Effector memory CD4-positive, alpha-beta T cell (primary cell): ENCODE data around the gene CRTC3.
A peak's percentile ranks its signal among the peaks of the same experiment; 100 is the strongest.

ENCODE experiments used
- DNase-seq, 3 donors: peaks; one replicate each; pipeline ENCODE4 v3.0.0-alpha.2; 2020
- H3K27ac ChIP-seq: 2 replicates; pipeline ENCODE4 v1.7.0; 2013; ENCODE audit warnings: mild to moderate bottlenecking, low read length, moderate library complexity; ENCODE audit not compliant: insufficient read depth, poor library complexity, severe bottlenecking
- H3K27me3 ChIP-seq: replicated peaks from 2 replicates; pipeline ENCODE4 v1.7.0; 2013; ENCODE audit warnings: mild to moderate bottlenecking, low read length; ENCODE audit not compliant: insufficient read depth, control insufficient read depth, poor library complexity, severe bottlenecking
- H3K36me3 ChIP-seq: 2 replicates; pipeline ENCODE4 v1.7.0; 2013; ENCODE audit warnings: mild to moderate bottlenecking, low read length, moderate library complexity; ENCODE audit not compliant: control insufficient read depth, insufficient read depth
- H3K4me1 ChIP-seq: 2 replicates; pipeline ENCODE4 v1.7.0; 2013; ENCODE audit warnings: low read length, mild to moderate bottlenecking; ENCODE audit not compliant: control insufficient read depth, insufficient read depth, poor library complexity, severe bottlenecking
- H3K4me3 ChIP-seq: 2 replicates; pipeline ENCODE4 v1.7.0; 2013; ENCODE audit warnings: low read length, low read depth, mild to moderate bottlenecking; ENCODE audit not compliant: insufficient read depth, poor library complexity, severe bottlenecking
- H3K9me3 ChIP-seq: 2 replicates; pipeline ENCODE4 v1.7.0; 2013; ENCODE audit warnings: mild to moderate bottlenecking, low read length, moderate library complexity; ENCODE audit not compliant: control insufficient read depth

Gene CRTC3

GRCh38 chr15:90540768-90541167 lies 11.0 kb downstream of the CRTC3 start:
- H3K36me3 ChIP-seq = peaks cover 3% of the 10 kb centered on the region
- DNase-seq = no peak
- H3K4me3 ChIP-seq = no peak overlapping the region
- H3K4me1 ChIP-seq = peaks cover 8% of the 10 kb centered on the region
- no peaks in the 10 kb centered on the region for H3K9me3 ChIP-seq
- peak overlapping the region; percentile 5 for H3K27ac ChIP-seq
- H3K27me3 ChIP-seq = no peaks in the 10 kb centered on the region

DNA sequence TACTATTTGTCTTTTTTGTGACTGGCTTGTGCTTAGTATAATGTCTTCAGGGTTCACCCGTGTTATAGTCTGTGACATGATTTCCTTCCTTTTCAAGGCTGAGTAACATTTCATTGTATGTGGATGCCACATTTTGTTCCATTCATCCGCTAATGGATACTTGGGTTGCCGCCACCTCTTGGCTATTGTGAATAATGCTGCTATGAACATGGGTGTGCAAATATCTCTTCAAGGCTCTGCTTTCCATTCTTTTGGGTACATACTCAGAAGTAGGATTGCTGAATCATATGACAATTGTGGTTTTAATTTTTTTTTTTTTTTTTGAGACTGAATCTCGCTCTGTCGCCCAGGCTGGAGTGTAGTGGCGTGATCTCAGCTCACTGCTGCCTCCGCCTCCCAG lies 15.4 kb downstream of the CRTC3 start:
- no peaks in the 10 kb centered on the region for H3K9me3 ChIP-seq
- no peaks in the 10 kb centered on the region for H3K27me3 ChIP-seq
- H3K4me3 ChIP-seq = no peak overlapping the region
- peaks cover 6% of the 10 kb centered on the region for H3K4me1 ChIP-seq
- no peak for DNase-seq
- peaks cover 6% of the 10 kb centered on the region for H3K36me3 ChIP-seq
- H3K27ac ChIP-seq = no peak overlapping the region

DNA sequence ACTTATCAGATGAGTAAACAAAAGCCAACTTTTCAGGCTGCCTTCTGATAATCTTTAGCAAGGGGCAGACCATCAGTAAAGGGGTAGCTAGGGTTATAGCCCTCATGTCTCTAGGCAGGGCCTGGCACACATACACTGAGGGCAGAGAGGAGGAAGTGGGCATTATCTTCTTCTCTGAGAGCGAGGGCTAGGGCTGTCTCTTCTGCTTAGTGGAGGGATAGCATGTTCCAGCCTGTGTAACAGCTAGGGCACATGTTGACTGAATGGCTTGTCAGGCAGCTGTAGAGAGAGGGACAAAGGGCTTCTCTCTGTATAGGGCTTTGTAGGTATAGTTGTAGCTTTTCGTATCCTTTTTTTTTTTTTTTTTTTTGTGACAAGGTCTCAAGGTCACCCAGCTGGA lies 17.8 kb downstream of the CRTC3 start:
- no peak for DNase-seq
- no peak overlapping the region for H3K27ac ChIP-seq

GRCh38 chr15:90550919-90551318 lies 21.2 kb downstream of the CRTC3 start:
- no peaks in the 10 kb centered on the region for H3K27me3 ChIP-seq
- H3K9me3 ChIP-seq = no peaks in the 10 kb centered on the region
- H3K4me3 ChIP-seq = no peak overlapping the region
- peaks cover 4% of the 10 kb centered on the region for H3K36me3 ChIP-seq
- H3K4me1 ChIP-seq = peaks cover 4% of the 10 kb centered on the region
- no peak overlapping the region for H3K27ac ChIP-seq
- DNase-seq = no peak

More for the DNA sequence above, 17.8 kb downstream of the CRTC3 start:
- Histone ChIP-seq H3K4me1 (peaks cover 6% of the 10 kb centered on the region), H3K9me3 (no peaks in the 10 kb centered on the region), H3K4me3 (no peak overlapping the region), H3K36me3 (peaks cover 6% of the 10 kb centered on the region), H3K27me3 (no peaks in the 10 kb centered on the region)

- Histone ChIP-seq H3K4me1 (peaks cover 4% of the 10 kb centered on the region), H3K9me3 (no peaks in the 10 kb centered on the region), H3K36me3 (peaks cover 4% of the 10 kb centered on the region), H3K4me3 (no peak overlapping the region), H3K27me3 (no peaks in the 10 kb centered on the region), H3K27ac (no peak overlapping the region)
- DNase-seq = no peak
Measured at GRCh38 chr15:90552162-90552928, 22.6 kb downstream of the CRTC3 start.

DNA sequence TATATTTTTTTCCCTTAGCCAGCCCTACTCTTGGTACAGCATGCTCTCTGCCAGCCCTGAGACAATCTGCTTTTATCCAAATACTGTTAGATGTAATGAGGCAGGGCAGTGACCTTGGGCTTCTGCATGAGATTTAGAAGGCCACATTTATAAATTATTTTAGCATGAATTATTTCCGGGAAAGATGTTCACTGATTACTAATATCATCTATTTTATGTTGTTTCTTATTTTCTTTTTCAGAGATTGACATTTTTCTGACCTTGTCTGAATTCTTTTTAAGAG lies 23.1 kb downstream of the CRTC3 start:
- Histone ChIP-seq H3K9me3 (no peaks in the 10 kb centered on the region), H3K4me3 (no peak overlapping the region), H3K36me3 (peaks cover 4% of the 10 kb centered on the region), H3K4me1 (no peaks in the 10 kb centered on the region), H3K27ac (no peak overlapping the region), H3K27me3 (no peaks in the 10 kb centered on the region)
- no peak for DNase-seq

DNA sequence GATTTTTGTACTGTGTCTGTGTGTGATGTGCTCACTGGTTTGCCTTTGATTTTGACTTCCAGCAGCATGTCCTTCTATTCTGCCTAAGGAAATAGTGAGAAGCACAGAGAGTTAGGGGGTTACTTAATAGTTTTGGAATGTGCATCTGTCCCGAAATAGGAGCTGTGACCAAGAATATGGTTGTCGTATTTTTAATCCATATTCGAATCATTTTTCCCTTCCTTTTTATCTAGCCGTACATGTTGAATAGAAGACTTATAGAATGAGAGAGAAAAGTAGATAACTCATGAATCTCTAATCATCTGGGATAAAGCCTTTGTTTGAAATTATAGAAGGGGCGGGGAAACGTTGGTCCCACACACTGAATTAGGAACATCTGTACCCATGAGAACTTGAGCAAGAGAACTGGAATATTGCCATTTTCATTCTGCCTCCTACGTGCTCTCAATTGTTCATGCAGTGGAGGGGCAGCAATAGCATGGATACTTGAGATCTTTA lies 23.6 kb downstream of the CRTC3 start:
- Histone ChIP-seq H3K4me3 (no peak overlapping the region), H3K9me3 (no peaks in the 10 kb centered on the region), H3K36me3 (peaks cover under 1% of the 10 kb centered on the region), H3K27me3 (no peaks in the 10 kb centered on the region), H3K27ac (no peak overlapping the region), H3K4me1 (no peaks in the 10 kb centered on the region)
- no peak for DNase-seq

DNA sequence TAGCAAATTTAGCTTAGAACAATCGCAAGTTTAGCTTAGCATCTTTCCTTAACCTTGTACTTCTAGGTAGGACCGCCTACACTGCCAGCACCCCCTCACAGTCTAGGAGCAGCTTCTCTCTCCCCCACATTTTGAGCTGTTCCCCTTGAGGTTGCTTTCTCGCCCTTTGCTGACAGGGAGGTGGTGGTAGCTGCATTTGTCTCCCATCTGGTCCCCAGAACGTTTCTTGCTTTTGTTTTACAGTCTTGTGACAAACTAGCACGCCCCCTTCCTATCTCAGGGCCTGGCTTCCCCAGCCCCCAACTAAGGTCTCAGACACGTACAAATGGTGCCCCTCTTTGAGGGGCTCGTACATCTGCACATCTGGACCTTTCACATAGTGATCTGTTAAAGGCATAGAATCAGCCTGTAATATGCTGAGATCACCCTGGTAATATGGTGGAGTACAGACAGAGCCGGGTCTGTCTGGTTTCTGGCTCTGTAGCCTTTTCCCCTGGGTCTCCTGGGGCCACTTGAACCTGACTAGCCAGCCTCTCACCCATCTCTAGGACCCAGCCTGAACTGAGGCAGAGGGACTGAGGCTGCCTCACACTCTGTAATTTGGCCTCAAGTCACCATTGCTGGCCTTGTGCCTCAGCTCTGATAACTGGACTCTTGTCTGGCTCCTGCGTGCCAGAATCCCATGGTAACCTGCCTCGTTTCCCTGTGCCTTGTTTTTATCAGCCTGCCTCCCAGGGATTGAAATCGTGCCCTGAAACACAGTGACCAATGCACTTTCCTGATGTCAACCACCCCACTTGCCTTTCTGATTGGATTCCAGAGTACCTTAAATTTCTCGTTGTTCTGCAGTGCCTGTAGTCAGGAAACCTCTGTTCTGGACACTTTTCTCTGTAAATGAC lies 27.7 kb downstream of the CRTC3 start:
- Histone ChIP-seq H3K27me3 (no peaks in the 10 kb centered on the region), H3K4me1 (peaks cover 14% of the 10 kb centered on the region), H3K9me3 (no peaks in the 10 kb centered on the region), H3K27ac (no peak overlapping the region), H3K4me3 (no peak overlapping the region), H3K36me3 (no peaks in the 10 kb centered on the region)
- no peak for DNase-seq

- Histone ChIP-seq H3K27ac (no peak overlapping the region), H3K4me3 (no peak overlapping the region), H3K27me3 (no peaks in the 10 kb centered on the region), H3K9me3 (no peaks in the 10 kb centered on the region), H3K36me3 (no peaks in the 10 kb centered on the region), H3K4me1 (peaks cover 20% of the 10 kb centered on the region)
- no peak for DNase-seq
Measured at GRCh38 chr15:90558171-90558573, 28.4 kb downstream of the CRTC3 start.

DNA sequence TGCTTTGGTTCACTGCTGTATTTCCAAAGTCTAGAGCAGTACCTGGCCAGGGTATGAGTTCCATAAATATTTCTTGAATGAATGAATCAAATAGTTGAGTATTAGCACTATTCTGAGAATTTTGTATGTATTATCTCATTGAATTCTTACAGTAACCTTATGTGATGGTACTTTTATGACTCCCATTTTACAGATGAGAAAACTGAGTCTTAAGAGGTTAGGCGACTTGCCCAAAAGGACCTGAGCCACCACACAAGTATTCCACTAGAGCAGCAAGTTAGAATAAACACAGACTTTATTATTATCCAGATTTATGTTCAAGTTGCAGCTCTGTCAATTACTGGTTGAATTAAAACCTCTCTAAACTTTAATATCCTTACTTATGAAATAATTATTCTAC lies 29.4 kb downstream of the CRTC3 start:
- no peaks in the 10 kb centered on the region for H3K27me3 ChIP-seq
- H3K36me3 ChIP-seq = no peaks in the 10 kb centered on the region
- no peak overlapping the region for H3K27ac ChIP-seq
- H3K4me3 ChIP-seq = no peak overlapping the region
- no peak for DNase-seq
- H3K9me3 ChIP-seq = no peaks in the 10 kb centered on the region
- H3K4me1 ChIP-seq = peaks cover 27% of the 10 kb centered on the region
